Measurements from ENCODE around the gene CCDC149. TPM values are rescaled to one million over a fixed set of nuclear protein-coding genes. Genes with fewer than 3 reads are reported as not detected.

CCDC149 gene
- total RNA-seq, 1 donor: 12.3 TPM

- no peak for DNase-seq (ENCODE audit: insufficient read length, low spot score, missing footprints)
- Histone ChIP-seq H4K20me1 (ENCODE audit: insufficient read depth, low read length) (no peaks in the 10 kb centered on the region), H3K4me1 (ENCODE audit: insufficient read depth, low read length) (no peaks in the 10 kb centered on the region), H3K79me2 (ENCODE audit: insufficient read depth, low read length) (no peaks in the 10 kb centered on the region), H3K27me3 (ENCODE audit: insufficient read depth, low read length) (no peaks in the 10 kb centered on the region), H2AFZ (ENCODE audit: low read length) (no peak overlapping the region), H3K36me3 (ENCODE audit: insufficient read depth, low read length) (no peaks in the 10 kb centered on the region), H3K27ac (ENCODE audit: low read depth, low read length) (no peak overlapping the region), H3K9me3 (ENCODE audit: low read depth, low read length) (no peaks in the 10 kb centered on the region), H3K4me3 (ENCODE audit: insufficient read depth, low read length) (no peak overlapping the region), H3K4me2 (ENCODE audit: insufficient read depth, low read length) (no peak overlapping the region)
- no peak for TF ChIP-seq CTCF (IDR thresholded peaks at IDR 0.05; ENCODE audit: extremely low read depth, low read depth, low read length)
These were observed 72.5 kb downstream of the CCDC149 start for GRCh38 chr4:24840362-24840761.

GRCh38 chr4:24837781-24838180, 75.1 kb downstream of the CCDC149 start:
- Histone ChIP-seq H3K4me1 (ENCODE audit: insufficient read depth, low read length) (no peaks in the 10 kb centered on the region), H3K4me2 (ENCODE audit: insufficient read depth, low read length) (no peak overlapping the region), H3K27ac (ENCODE audit: low read depth, low read length) (no peak overlapping the region), H4K20me1 (ENCODE audit: insufficient read depth, low read length) (no peaks in the 10 kb centered on the region), H3K79me2 (ENCODE audit: insufficient read depth, low read length) (no peaks in the 10 kb centered on the region), H3K4me3 (ENCODE audit: insufficient read depth, low read length) (no peak overlapping the region), H3K36me3 (ENCODE audit: insufficient read depth, low read length) (peaks cover 9% of the 10 kb centered on the region), H3K9me3 (ENCODE audit: low read depth, low read length) (no peaks in the 10 kb centered on the region), H2AFZ (ENCODE audit: low read length) (no peak overlapping the region), H3K27me3 (ENCODE audit: insufficient read depth, low read length) (no peaks in the 10 kb centered on the region)
- DNase-seq (ENCODE audit: insufficient read length, low spot score, missing footprints): no peak
- no peak for TF ChIP-seq CTCF (IDR thresholded peaks at IDR 0.05; ENCODE audit: extremely low read depth, low read depth, low read length)

DNA sequence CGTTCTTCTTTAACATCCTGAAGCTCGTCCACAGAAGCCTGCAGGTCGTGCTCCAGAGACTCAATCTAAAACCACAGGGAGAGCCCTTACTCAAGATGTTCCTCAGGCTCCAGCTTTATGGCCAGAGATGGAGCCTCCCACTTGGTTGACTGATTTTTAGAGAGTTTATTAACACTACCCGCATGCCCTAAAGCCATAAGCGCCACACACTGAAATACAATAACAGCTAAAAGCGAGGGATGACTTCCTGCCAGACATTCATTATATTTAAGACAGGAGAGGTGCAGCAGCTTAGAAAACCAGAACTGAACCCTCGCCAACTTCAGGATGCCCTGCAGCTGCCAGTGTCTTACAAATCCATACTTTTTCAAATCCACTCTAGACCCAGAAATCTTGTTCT, 75.5 kb downstream of the CCDC149 start:
- Histone ChIP-seq H3K36me3 (ENCODE audit: insufficient read depth, low read length) (peaks cover 9% of the 10 kb centered on the region), H3K4me2 (ENCODE audit: insufficient read depth, low read length) (no peak overlapping the region), H2AFZ (ENCODE audit: low read length) (no peak overlapping the region), H3K4me1 (ENCODE audit: insufficient read depth, low read length) (no peaks in the 10 kb centered on the region), H3K79me2 (ENCODE audit: insufficient read depth, low read length) (no peaks in the 10 kb centered on the region), H3K9me3 (ENCODE audit: low read depth, low read length) (no peaks in the 10 kb centered on the region), H4K20me1 (ENCODE audit: insufficient read depth, low read length) (no peaks in the 10 kb centered on the region), H3K4me3 (ENCODE audit: insufficient read depth, low read length) (no peak overlapping the region), H3K27me3 (ENCODE audit: insufficient read depth, low read length) (no peaks in the 10 kb centered on the region), H3K27ac (ENCODE audit: low read depth, low read length) (no peak overlapping the region)
- DNase-seq (ENCODE audit: insufficient read length, low spot score, missing footprints): no peak
- TF ChIP-seq CTCF (IDR thresholded peaks at IDR 0.05; ENCODE audit: extremely low read depth, low read depth, low read length): no peak

DNA sequence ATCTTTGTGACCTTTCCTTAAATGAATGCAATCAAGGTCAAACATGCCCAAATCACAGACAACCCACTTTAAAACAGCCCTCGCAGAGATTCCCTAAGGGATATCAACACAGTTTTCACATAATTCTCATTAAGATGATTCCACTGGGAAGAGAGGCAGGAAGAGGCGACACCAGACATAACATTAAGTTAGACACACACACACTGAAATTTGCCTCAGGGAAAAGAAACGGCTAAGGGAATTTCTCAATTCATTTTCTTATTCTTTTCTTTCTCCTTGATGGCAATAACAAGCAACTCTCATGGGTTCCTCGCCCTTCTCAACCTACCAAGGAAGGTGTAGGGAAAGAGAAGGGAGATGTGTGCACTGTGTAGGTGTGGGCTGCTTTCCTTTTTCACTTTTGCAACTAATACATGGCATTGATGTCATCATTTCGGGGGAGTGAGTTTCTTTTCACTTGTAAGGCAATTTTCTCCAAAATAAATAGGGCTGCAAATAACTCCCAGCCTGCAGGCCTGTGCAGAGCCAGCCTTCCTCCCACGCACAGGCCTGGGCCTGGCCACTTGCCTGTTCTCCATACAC, 76.1 kb downstream of the CCDC149 start:
- Histone ChIP-seq H4K20me1 (ENCODE audit: insufficient read depth, low read length) (no peaks in the 10 kb centered on the region), H3K4me2 (ENCODE audit: insufficient read depth, low read length) (no peak overlapping the region), H3K79me2 (ENCODE audit: insufficient read depth, low read length) (no peaks in the 10 kb centered on the region), H3K27ac (ENCODE audit: low read depth, low read length) (no peak overlapping the region), H3K4me3 (ENCODE audit: insufficient read depth, low read length) (no peak overlapping the region), H3K9me3 (ENCODE audit: low read depth, low read length) (no peaks in the 10 kb centered on the region), H3K4me1 (ENCODE audit: insufficient read depth, low read length) (no peaks in the 10 kb centered on the region), H3K27me3 (ENCODE audit: insufficient read depth, low read length) (no peaks in the 10 kb centered on the region), H3K36me3 (ENCODE audit: insufficient read depth, low read length) (peaks cover 13% of the 10 kb centered on the region), H2AFZ (ENCODE audit: low read length) (no peak overlapping the region)
- TF ChIP-seq CTCF (IDR thresholded peaks at IDR 0.05; ENCODE audit: extremely low read depth, low read depth, low read length): no peak
- DNase-seq (ENCODE audit: insufficient read length, low spot score, missing footprints): no peak

Measured in osteoblast (primary cell).